Measurements from ENCODE around the gene C4B.

- TF ChIP-seq CTCF (IDR thresholded peaks at IDR 0.05) (no peak), POLR2A (IDR thresholded peaks at IDR 0.05) (no peak)
Measured at GRCh38 chr6:32081168-32081990, 66.8 kb downstream of the C4B start.
